IMR-90 (cell line): ENCODE data around the gene SNRPD3.

Experiments
- CEBPB ChIP-seq: IDR thresholded peaks from 2 replicates; pipeline ENCODE4 v1.6.1; 2012; ENCODE audit warnings: low read depth, low read length, improper control_type of control experiment
- CHD1 ChIP-seq: IDR thresholded peaks from 2 replicates; pipeline ENCODE4 v1.6.1; 2012; ENCODE audit warnings: low read depth, low read length, improper control_type of control experiment
- ELK1 ChIP-seq: fragments of 150-350 bp; IDR thresholded peaks from 2 replicates; pipeline ENCODE4 v1.6.1; 2016; ENCODE audit warnings: low read depth, mild to moderate bottlenecking, low read length, moderate library complexity, borderline replicate concordance
- MAFK ChIP-seq: IDR thresholded peaks from 2 replicates; pipeline ENCODE4 v1.6.1; 2012; ENCODE audit warnings: low read depth, low read length, improper control_type of control experiment
- MAZ ChIP-seq: IDR thresholded peaks from 2 replicates; pipeline ENCODE4 v1.6.1; 2012; ENCODE audit warnings: low read depth, mild to moderate bottlenecking, low read length, improper control_type of control experiment, moderate library complexity, borderline replicate concordance
- MXI1 ChIP-seq: IDR thresholded peaks from 2 replicates; pipeline ENCODE4 v1.6.1; 2012; ENCODE audit warnings: low read depth, mild to moderate bottlenecking, low read length, moderate library complexity, borderline replicate concordance
- NFE2L2 ChIP-seq: fragments of 150-350 bp; IDR thresholded peaks from 2 replicates; pipeline ENCODE4 v1.6.1; 2016; ENCODE audit warnings: low read depth, mild to moderate bottlenecking, low read length
- POLR2A ChIP-seq: IDR thresholded peaks from 2 replicates; pipeline ENCODE4 v1.6.1; 2012; ENCODE audit warnings: mild to moderate bottlenecking, low read depth, low read length
- RAD21 ChIP-seq: IDR thresholded peaks from 2 replicates; pipeline ENCODE4 v1.6.1; 2012; ENCODE audit warnings: low read length, improper control_type of control experiment
- RFX5 ChIP-seq: IDR thresholded peaks from 2 replicates; pipeline ENCODE4 v1.8.0; 2012; ENCODE audit warnings: low read depth, mild to moderate bottlenecking, low read length, moderate library complexity
- SMC3 ChIP-seq: fragments of 150-350 bp; IDR thresholded peaks from 2 replicates; pipeline ENCODE4 v1.6.1; 2016; ENCODE audit warnings: low read depth, mild to moderate bottlenecking, antibody characterized with exemption, low read length, moderate library complexity
- TF ChIP-seq, protein P1 (sequence below): conservative IDR thresholded peaks from 2 replicates; pipeline ENCODE4 v1.5.1; 2012; ENCODE audit warnings: mild to moderate bottlenecking, low read depth, low read length, improper control_type of control experiment
- TF ChIP-seq, protein P2 (sequence below): fragments of 150-350 bp; IDR thresholded peaks from 2 replicates; pipeline ENCODE4 v1.6.1; 2017; ENCODE audit warnings: mild to moderate bottlenecking, antibody characterized with exemption, low read length, low read depth

GRCh38 chr22:24571266-24571665, 15.5 kb downstream of the SNRPD3 start:
- TF ChIP-seq, protein P1, sequence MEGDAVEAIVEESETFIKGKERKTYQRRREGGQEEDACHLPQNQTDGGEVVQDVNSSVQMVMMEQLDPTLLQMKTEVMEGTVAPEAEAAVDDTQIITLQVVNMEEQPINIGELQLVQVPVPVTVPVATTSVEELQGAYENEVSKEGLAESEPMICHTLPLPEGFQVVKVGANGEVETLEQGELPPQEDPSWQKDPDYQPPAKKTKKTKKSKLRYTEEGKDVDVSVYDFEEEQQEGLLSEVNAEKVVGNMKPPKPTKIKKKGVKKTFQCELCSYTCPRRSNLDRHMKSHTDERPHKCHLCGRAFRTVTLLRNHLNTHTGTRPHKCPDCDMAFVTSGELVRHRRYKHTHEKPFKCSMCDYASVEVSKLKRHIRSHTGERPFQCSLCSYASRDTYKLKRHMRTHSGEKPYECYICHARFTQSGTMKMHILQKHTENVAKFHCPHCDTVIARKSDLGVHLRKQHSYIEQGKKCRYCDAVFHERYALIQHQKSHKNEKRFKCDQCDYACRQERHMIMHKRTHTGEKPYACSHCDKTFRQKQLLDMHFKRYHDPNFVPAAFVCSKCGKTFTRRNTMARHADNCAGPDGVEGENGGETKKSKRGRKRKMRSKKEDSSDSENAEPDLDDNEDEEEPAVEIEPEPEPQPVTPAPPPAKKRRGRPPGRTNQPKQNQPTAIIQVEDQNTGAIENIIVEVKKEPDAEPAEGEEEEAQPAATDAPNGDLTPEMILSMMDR, result no peak
- no peak for TF ChIP-seq MAZ
- no peak for TF ChIP-seq CHD1
- TF ChIP-seq POLR2A, result no peak
- TF ChIP-seq, protein P2, sequence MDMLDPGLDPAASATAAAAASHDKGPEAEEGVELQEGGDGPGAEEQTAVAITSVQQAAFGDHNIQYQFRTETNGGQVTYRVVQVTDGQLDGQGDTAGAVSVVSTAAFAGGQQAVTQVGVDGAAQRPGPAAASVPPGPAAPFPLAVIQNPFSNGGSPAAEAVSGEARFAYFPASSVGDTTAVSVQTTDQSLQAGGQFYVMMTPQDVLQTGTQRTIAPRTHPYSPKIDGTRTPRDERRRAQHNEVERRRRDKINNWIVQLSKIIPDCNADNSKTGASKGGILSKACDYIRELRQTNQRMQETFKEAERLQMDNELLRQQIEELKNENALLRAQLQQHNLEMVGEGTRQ, result no peak
- no peak for TF ChIP-seq SMC3
- no peak for TF ChIP-seq MAFK
- TF ChIP-seq RAD21, result no peak
- no peak for TF ChIP-seq CEBPB
- no peak for TF ChIP-seq MXI1
- TF ChIP-seq NFE2L2, result no peak
- no peak for TF ChIP-seq ELK1
- no peak for TF ChIP-seq RFX5
